ENCODE data around the gene PCBP1.

GRCh38 chr2:70084973-70085710 lies 2.1 kb upstream of the PCBP1 start:
- TF ChIP-seq POLR2A (IDR thresholded peaks at IDR 0.05) (peak in 2 of 3 donors; percentile 26 to 51), CTCF (IDR thresholded peaks at IDR 0.05) (peak in 1 of 7 experiments; percentile 10)

All from body of pancreas (tissue), 4 donors.